Subcutaneous abdominal adipose tissue (tissue), 5 donors: ENCODE data around the gene RHOXF1.
"Not testable (repeated sequence)": the region's sequence is repeated elsewhere in the genome, so short reads cannot be mapped to it uniquely, and the experiment has no call there.

Source experiments
- H3K27ac ChIP-seq: one replicate; pipeline ENCODE4 v1.7.0; 2013; ENCODE audit warnings: low read depth, mild to moderate bottlenecking, inconsistent platforms, low read length, moderate library complexity
- H3K27me3 ChIP-seq, 5 donors: one replicate each; pipeline ENCODE4 v1.7.0; 2013; ENCODE audit warnings: low read length in 5 of 5, inconsistent platforms in 1 of 5; ENCODE audit not compliant: control insufficient read depth in 5 of 5, insufficient read depth in 4 of 5
- H3K36me3 ChIP-seq, 5 donors: one replicate each; pipeline ENCODE4 v1.7.0; 2013; ENCODE audit warnings: low read length in 5 of 5; ENCODE audit not compliant: control insufficient read depth in 5 of 5, insufficient read depth in 5 of 5
- H3K4me1 ChIP-seq, 5 donors: one replicate each; pipeline ENCODE4 v1.7.0; 2013; ENCODE audit warnings: low read length in 5 of 5, mild to moderate bottlenecking in 3 of 5, moderate library complexity in 1 of 5; ENCODE audit not compliant: control insufficient read depth in 5 of 5, insufficient read depth in 5 of 5
- H3K4me3 ChIP-seq, 5 donors: one replicate each; pipeline ENCODE4 v1.7.0; 2013; ENCODE audit warnings: low read length in 5 of 5, low read depth in 1 of 5
- H3K9ac ChIP-seq, 5 donors: one replicate each; pipeline ENCODE4 v1.7.0; 2013; ENCODE audit warnings: low read length in 5 of 5, mild to moderate bottlenecking in 4 of 5, moderate library complexity in 3 of 5
- H3K9me3 ChIP-seq, 5 donors: one replicate each; pipeline ENCODE4 v1.7.0; 2013; ENCODE audit warnings: low read length in 5 of 5; ENCODE audit not compliant: control insufficient read depth in 5 of 5
- donor health status: healthy.
- donor health status: healthy.
- donor health status: healthy.
- donor health status: healthy.
- donor health status: healthy.

The RHOXF1 gene

DNA sequence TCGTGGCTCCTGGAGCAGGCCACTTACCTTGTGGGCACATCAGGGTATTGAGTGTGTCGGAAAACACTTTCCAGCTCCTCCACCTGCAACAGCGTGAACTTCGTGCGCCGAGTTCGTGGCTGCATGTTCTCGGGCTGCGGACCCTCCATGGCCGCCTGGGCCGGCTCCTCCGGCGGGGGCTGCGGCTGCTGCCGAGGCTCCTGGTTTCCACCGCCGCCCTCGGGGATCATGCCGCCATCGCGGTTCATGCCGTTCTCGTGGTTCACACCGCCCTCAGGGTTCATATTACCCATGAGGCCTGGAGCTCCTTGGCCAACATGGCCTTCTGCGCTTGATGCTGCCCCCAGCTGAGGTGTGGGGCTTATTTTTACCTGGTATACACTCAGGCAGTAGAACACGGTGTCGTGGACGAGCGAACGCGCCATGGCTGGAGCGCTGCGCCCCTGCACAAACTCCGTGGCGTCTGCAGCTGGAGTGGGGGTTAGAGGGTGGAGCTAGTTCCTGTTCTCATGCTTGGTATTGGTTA, at the start of gene RHOXF1:
Gene RHOXF1, minus strand, starts transcription at position 476 of the 526 bp plus-strand sequence. Its CDS starts 51 bp downstream, at position 425.
- no peak within 1 kb of the TSS for H3K4me3 ChIP-seq
- no peaks in the 10 kb centered on the region for H3K36me3 ChIP-seq
- H3K4me1 ChIP-seq, result peaks cover 0 to 5% (median 0%) of the 10 kb centered on the region in 5 donors
- no peak within 1 kb of the TSS for H3K9ac ChIP-seq
- peaks cover 0 to 2% (median 0%) of the 10 kb centered on the region in 5 donors for H3K27me3 ChIP-seq
- H3K27ac ChIP-seq, result no peak within 1 kb of the TSS
- H3K9me3 ChIP-seq, result no peaks in the 10 kb centered on the region

GRCh38 chrX:120159086-120159485, 43.4 kb upstream of the RHOXF1 start:
- H3K27ac ChIP-seq, H3K4me3 ChIP-seq, H3K4me1 ChIP-seq, H3K27me3 ChIP-seq, H3K9ac ChIP-seq, H3K36me3 ChIP-seq, H3K9me3 ChIP-seq: not testable (repeated sequence)

DNA sequence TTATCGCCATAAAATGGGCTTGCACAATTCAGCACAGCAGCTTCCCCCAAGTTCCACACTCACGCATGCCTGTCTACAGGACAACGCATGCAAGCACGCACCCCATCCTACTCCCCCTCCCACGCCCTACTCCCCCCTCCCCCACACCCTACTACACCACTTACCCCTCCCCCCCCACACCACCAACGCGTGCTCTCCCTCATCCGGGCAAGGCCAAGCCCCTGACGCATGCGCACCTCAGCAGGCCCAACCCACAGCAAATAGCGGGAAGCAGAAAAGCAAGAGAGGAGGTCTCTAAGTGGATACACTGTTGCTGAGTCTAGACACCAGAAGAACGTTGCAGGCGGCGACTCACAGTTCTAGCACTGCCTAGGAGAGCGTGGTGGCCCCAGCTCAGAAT, 42.6 kb upstream of the RHOXF1 start, which contains the start of gene RHOXF2:
Gene RHOXF2, plus strand, starts transcription at position 301 of the 400 bp plus-strand sequence. CDS start 138 bp downstream, outside the sequence.
- H3K27ac ChIP-seq, H3K27me3 ChIP-seq, H3K9me3 ChIP-seq, H3K9ac ChIP-seq, H3K4me3 ChIP-seq, H3K36me3 ChIP-seq, H3K4me1 ChIP-seq: not testable (repeated sequence)

DNA sequence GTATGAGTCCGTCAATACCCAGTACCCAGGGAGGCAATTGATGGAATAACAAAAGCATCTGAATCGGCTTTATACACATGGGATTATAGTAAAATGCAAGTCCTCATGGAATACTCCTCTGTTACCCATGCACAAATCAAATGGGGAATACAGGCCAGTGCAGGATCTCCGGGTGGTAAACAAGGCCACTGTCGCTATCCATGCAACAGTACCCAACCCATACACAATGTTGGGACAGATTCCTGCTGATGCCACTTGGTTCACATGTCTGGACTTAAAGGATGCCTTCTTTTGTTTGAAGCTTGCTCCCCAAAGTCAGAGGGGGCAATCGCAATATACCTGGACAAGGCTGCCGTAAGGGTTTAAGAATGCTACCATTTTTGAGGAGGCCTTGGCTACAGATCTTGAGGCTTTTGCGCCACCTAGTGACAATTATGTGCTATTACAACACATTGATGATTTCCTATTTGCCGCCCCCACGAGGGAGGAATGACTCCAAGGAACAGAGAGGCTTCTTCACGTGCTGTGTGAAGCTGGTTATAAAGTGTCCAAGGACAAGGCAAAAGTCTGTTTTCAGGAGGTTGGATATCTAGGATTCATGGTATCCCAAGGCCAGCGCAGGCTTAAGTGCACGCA, 34.5 kb upstream of the RHOXF1 start:
- not testable (repeated sequence) for H3K27ac ChIP-seq, H3K27me3 ChIP-seq, H3K9ac ChIP-seq, H3K4me1 ChIP-seq, H3K9me3 ChIP-seq, H3K4me3 ChIP-seq, H3K36me3 ChIP-seq

DNA sequence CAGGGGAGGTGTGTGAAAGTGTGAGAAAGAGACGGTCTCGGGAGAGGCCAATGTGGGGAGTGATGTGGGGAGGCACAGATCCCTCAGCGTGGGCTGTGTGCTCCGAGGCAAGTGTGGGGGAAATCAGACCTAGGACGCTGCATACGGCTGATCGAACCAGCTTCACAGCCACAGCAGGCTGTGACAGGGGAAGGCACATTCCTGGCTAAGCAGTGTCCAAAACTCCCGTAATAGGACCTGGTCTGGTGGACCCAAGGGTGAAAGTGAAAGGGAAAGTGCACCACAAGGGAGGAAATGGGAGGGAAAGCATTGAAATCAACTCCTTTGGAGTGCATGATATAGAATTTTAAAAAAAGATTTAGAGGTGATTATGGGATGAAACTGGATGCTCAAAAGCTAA, 31.8 kb upstream of the RHOXF1 start:
- Histone ChIP-seq H3K9me3 (no peaks in the 10 kb centered on the region), H3K27ac (no peak overlapping the region), H3K36me3 (no peaks in the 10 kb centered on the region), H3K4me3 (no peak overlapping the region), H3K9ac (no peak overlapping the region), H3K4me1 (peaks cover 2 to 12% (median 5%) of the 10 kb centered on the region in 5 donors), H3K27me3 (no peaks in the 10 kb centered on the region)

DNA sequence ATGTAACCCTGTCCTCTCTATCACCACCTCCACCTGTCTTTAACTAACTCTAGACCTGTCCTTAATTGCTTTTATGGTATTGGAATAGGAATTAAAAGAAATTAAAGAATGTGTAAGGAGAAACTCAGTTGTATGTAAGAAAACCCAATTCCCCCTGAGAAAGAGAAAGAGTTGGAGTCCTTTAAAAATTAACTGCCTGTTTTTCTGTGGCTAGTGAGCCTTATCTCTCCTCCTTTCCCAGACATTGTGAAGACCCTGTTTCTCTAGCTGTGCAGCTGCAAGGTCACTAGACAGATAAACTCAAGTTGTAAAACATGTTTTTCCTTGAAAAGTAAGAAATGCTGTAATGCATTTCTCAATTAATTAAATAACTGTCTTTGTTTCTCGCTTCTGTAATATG, 30.6 kb upstream of the RHOXF1 start:
- H3K4me3 ChIP-seq, H3K9ac ChIP-seq, H3K27me3 ChIP-seq, H3K36me3 ChIP-seq, H3K9me3 ChIP-seq, H3K27ac ChIP-seq: not testable (repeated sequence)
- H3K4me1 ChIP-seq, result peaks cover 2 to 12% (median 5%) of the 10 kb centered on the region in 5 donors

DNA sequence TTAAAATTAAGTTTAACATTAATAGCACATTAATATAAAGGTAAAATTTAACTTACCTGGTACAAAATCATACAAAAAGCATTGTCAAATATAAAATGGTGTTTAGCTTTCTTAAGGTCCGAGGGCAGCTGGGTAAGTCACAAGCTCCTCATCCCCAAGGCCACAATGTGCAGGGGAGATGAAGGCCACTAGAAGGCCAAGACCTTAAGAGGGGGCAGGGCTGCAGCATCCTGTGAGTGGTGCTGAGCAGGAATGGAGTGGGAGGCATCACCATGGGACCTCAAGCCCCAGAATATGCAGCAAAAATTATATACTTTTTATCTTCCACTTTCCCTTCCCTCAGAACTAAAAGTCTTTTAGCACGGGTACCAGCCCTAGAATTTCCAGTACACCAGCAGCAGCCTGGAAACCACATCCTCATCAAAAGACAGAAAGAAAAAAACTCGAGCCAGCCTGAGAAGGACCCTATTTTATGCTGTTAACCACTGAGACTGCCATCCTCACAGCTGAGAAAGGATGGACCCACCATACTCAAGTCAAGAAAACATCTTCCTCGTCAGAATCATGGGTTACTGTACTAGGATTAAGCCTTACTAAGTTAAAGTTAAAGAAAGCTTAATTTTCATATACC, 29.7 kb upstream of the RHOXF1 start:
- no peak overlapping the region for H3K4me3 ChIP-seq
- no peaks in the 10 kb centered on the region for H3K9me3 ChIP-seq
- H3K36me3 ChIP-seq, result no peaks in the 10 kb centered on the region
- H3K27me3 ChIP-seq, result no peaks in the 10 kb centered on the region
- H3K9ac ChIP-seq, result no peak overlapping the region
- H3K27ac ChIP-seq, result peak overlapping the region; percentile 66
- H3K4me1 ChIP-seq, result peaks cover 2 to 12% (median 5%) of the 10 kb centered on the region in 5 donors

GRCh38 chrX:120144178-120144844, 28.6 kb upstream of the RHOXF1 start:
- no peaks in the 10 kb centered on the region for H3K9me3 ChIP-seq
- H3K4me1 ChIP-seq, result peaks cover 2 to 12% (median 5%) of the 10 kb centered on the region in 5 donors
- H3K36me3 ChIP-seq, result no peaks in the 10 kb centered on the region
- H3K27ac ChIP-seq, result peak overlapping the region; percentile 66
- peak overlapping the region in 4 of 5 donors; percentile 57 to 76 (median 67) for H3K9ac ChIP-seq
- H3K27me3 ChIP-seq, result no peaks in the 10 kb centered on the region
- H3K4me3 ChIP-seq, result peak overlapping the region; percentile 30 to 50 (median 40)

GRCh38 chrX:120140293-120140981, 24.7 kb upstream of the RHOXF1 start:
- Histone ChIP-seq H3K9ac (no peak overlapping the region), H3K36me3 (no peaks in the 10 kb centered on the region), H3K9me3 (no peaks in the 10 kb centered on the region)

More at GRCh38 chrX:120140293-120140981, 24.7 kb upstream of the RHOXF1 start:
- Histone ChIP-seq H3K4me1 (peaks cover 2 to 14% (median 9%) of the 10 kb centered on the region in 5 donors), H3K4me3 (no peak overlapping the region), H3K27me3 (no peaks in the 10 kb centered on the region), H3K27ac (no peak overlapping the region)
